GM21825 (cell line): ENCODE results near the gene NPSR1.
"Not testable (repeated sequence)": the region's sequence is repeated elsewhere in the genome, so short reads cannot be mapped to it uniquely, and the experiment has no call there.

Source experiments
- ATAC-seq: cut with Tn5 transposase; IDR thresholded peaks from one replicate; pipeline ENCODE4 v1.9.1; 2021; ENCODE audit warnings: mild to moderate bottlenecking, moderate library complexity; ENCODE audit not compliant: unreplicated experiment

NPSR1 gene

GRCh38 chr7:34866222-34866621 lies 208.2 kb downstream of the NPSR1 start:
- ATAC-seq, result not testable (repeated sequence)

GRCh38 chr7:34867341-34867740 lies 209.3 kb downstream of the NPSR1 start:
- ATAC-seq, result not testable (repeated sequence)

GRCh38 chr7:34868602-34869001 lies 210.6 kb downstream of the NPSR1 start:
- not testable (repeated sequence) for ATAC-seq

GRCh38 chr7:34869057-34869456 lies 211.0 kb downstream of the NPSR1 start:
- ATAC-seq, result no peak

- not testable (repeated sequence) for ATAC-seq
These were observed 212.0 kb downstream of the NPSR1 start for GRCh38 chr7:34870041-34870440.

- not testable (repeated sequence) for ATAC-seq
These were observed 216.3 kb downstream of the NPSR1 start for GRCh38 chr7:34874329-34874728.

- ATAC-seq, result no peak
These were observed 217.5 kb downstream of the NPSR1 start for GRCh38 chr7:34875481-34875880.

- ATAC-seq, result not testable (repeated sequence)
These were observed 221.1 kb downstream of the NPSR1 start for GRCh38 chr7:34878944-34879735.

GRCh38 chr7:34879871-34880270 lies 221.9 kb downstream of the NPSR1 start:
- no peak for ATAC-seq

- ATAC-seq, result not testable (repeated sequence)
These were observed 225.8 kb downstream of the NPSR1 start for GRCh38 chr7:34883855-34884254.

- ATAC-seq, result no peak
These were observed 228.8 kb downstream of the NPSR1 start for GRCh38 chr7:34886856-34887255.

- ATAC-seq, result no peak
These were observed 231.9 kb downstream of the NPSR1 start for GRCh38 chr7:34889951-34890350.

GRCh38 chr7:34895202-34895601 lies 237.2 kb downstream of the NPSR1 start:
- no peak for ATAC-seq
